ENCODE measurements around the gene PDZRN3.

DNA sequence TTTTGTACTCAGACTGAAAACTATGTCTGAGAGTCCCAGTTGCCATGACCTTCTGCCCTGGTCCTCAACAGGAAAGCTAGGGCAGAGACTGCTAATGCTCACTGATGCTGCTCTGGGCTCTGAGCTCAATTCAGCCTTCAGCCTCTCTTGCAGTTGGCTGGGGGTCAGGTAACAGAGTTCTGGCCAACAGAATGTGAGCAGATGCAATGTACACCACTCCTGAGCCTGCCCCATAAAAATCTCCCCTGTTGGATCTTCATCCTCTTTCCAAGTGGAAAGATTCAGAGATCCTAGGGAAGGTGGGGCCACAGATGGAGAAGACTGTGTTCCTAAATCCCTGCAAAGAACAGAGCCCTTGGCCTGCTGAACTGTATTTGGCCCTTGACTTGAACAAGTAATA lies 87.8 kb downstream of the PDZRN3 start:
- TF ChIP-seq SIN3A (IDR thresholded peaks at IDR 0.05; ENCODE audit: borderline replicate concordance, insufficient read depth, low read length): no peak
- TF ChIP-seq REST (IDR thresholded peaks at IDR 0.05; ENCODE audit: insufficient read depth in 1 of 2, low read depth in 2 of 2, low read length in 2 of 2): no peak
